Kidney tubule cell (primary cell): Measurements from ENCODE around the gene EXTL1.
"Not testable (repeated sequence)": the region's sequence is repeated elsewhere in the genome, so short reads cannot be mapped to it uniquely, and the experiment has no call there.

ENCODE experiments used
- DNase-seq: peaks from one replicate; pipeline ENCODE4 v3.0.0-alpha.2; 2018; ENCODE audit warnings: low spot score

Gene EXTL1

GRCh38 chr1:26021647-26022403 is at the start of gene EXTL1:
Gene EXTL1, plus strand, starts transcription at chr1:26021775. Its CDS starts 872 bp downstream, at chr1:26022647.
- no peak for DNase-seq

DNA sequence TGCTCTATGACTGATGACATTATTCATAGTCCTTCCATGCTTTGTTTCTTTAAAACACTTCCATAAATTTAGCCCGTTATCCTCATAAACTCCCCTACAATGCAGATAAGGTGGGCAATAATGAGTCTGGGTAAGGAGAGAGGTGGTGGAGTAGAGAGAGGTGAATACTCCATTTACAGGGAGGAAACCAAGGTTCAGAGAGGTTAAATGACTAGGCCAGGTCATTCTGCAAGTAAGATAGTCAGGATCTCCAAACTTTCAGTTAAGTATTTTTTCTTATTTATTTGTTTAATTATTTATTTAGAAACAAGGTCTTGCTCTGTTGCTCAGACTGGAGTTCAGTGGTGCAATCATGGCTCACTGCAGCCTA is 49.8 kb upstream of the EXTL1 start:
- no peak for DNase-seq

GRCh38 chr1:25973610-25974321 is 47.8 kb upstream of the EXTL1 start:
- no peak for DNase-seq

- no peak for DNase-seq
Observed at GRCh38 chr1:25977801-25978200, 43.8 kb upstream of the EXTL1 start.

DNA sequence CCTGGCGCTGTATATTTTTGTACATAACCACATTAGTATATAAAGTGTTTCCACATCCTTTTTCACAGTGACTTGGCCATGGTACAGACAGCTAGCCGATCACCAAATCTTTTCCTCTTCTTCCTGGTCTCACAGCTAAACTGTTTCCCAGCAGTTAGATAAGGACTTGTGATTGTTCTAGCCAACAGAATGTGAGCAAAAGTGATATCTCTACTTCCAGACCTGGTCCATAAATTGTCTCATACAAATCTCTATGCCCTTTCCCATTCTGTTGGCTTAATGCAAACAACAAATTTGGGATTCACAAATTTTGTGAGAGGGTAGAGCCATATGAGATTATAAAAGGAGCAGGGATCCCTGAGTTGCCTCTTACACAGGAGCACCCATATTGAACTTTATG is 43.2 kb upstream of the EXTL1 start:
- DNase-seq = no peak

- DNase-seq = no peak
Observed at GRCh38 chr1:25979210-25979609, 42.4 kb upstream of the EXTL1 start.

DNA sequence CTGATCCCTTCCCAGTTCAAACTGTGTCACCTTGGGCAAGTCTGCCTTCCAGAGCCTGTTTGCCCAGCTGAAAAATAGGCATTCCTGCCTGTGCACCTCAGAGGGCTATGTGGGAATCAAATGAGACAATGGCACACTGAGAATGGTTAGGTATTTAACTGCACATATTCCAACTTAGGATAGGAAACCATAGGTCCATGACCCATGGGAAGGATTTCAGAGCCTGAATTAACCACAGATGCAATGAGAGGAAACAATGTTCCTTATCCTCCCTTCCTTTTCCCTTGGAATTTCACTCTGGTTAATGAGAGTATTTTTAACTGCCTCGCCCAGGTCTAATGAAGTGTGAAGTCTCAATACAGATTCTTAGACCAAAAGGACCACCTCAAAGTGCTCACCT is 36.4 kb upstream of the EXTL1 start:
- peak; percentile 59 for DNase-seq

- DNase-seq = no peak
Observed at GRCh38 chr1:25985670-25986069, 35.9 kb upstream of the EXTL1 start.

GRCh38 chr1:25986773-25987172 is 34.8 kb upstream of the EXTL1 start:
- DNase-seq = not testable (repeated sequence)

GRCh38 chr1:25987951-25988350 is 33.6 kb upstream of the EXTL1 start:
- no peak for DNase-seq

- no peak for DNase-seq
Observed at GRCh38 chr1:25989440-25990234, 31.9 kb upstream of the EXTL1 start.

DNA sequence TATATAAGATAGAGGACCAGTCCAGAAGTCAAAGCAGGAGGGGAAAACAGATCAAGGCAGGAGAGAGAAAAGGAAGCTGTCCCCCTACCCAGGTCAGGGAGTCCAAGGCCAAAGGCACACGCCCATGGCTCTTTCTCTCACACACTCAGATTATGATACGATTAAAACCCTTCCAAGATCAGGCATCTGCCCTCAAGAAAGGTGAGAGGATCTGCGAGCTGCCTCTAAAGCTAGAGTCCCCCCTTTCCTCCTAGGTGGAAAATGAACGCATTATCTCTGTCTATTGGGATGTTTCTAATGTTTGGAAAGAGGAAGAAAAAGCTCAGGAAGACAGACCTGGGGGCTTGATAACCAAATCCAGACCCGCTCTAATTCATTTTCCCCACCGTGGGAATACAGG is 31.3 kb upstream of the EXTL1 start:
- DNase-seq = no peak

GRCh38 chr1:25990702-25991395 is 30.7 kb upstream of the EXTL1 start:
- no peak for DNase-seq

DNA sequence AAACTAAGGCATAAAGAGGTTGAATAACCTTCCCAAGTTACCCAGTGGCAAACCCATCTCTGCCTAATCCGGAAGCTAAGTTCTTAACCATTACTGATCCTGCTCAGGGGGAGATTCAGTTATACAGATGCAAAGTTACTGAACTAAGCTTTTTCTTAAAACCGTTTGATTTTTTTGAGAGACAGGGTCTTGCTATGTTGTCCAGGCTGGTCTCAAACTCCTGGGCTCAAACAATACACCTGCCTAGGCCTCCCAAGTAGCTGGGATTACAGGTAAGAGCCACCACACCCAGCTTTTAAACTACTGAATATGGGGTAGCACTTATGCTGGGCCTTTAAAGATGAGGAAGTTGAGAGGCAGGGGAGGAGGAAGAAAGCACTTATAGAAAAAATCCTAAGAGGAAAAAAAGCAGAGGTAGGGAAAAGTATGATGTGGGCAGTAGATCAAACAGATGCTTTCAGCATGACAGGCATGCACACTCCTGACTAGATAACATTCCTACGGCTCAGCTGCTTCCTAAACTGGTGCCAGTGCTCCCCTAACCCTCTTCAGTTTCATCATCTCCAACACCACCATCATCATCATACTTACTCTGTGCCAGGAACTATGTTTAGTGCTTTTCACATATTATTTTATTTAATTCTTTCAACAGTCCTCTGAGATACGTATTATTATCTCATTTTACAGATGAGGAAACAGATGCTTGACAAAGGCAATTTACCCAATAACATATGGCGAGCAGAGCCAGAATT is 29.5 kb upstream of the EXTL1 start:
- DNase-seq = peak; percentile 52

GRCh38 chr1:25992689-25993171 is 28.8 kb upstream of the EXTL1 start:
- DNase-seq = no peak

GRCh38 chr1:25993197-25993951 is 28.2 kb upstream of the EXTL1 start:
- no peak for DNase-seq

DNA sequence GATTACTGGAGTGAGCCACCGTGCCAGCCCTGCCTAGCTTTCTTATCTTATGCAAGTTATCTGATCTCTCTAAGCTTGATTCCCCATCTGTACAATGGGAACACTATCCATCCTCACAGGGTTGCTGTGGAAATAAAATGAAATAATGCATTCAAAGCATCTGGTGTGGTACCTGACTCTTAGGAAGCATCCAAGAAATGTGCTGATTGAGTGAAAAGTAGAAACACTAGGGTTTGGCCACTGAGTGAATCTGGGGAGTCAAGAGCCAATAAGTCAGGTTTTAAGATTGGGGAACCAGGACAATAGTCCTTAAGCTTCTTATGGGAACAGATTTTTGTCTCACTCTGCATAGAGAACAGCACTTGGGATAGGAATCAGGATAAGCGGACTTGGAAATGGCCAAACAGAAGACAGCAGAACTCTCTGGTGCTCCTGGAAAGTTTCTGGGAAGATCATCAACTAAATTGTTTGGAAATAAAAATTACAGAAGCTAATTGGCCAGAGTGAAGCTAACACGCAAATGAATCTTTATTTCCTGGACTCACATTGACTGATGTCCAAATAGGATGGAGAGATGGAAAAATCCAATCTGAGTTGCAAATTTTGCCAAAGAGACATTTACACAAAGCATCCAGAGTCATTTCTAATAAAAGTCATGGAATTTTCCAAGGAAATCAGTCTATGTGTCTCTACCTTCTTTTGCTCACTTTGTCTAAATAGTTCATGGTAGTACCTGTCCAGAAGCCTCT is 27.0 kb upstream of the EXTL1 start:
- DNase-seq = no peak

GRCh38 chr1:25996966-25997827 is 24.4 kb upstream of the EXTL1 start:
- peak; percentile 51 for DNase-seq
